Measurements from ENCODE around the gene STAT5B. TPM values are rescaled to one million over a fixed set of nuclear protein-coding genes. Genes with fewer than 3 reads are reported as not detected.

Gene STAT5B
- total and polyA plus RNA-seq, 10 donors, result 26.4 to 171 (median 101) TPM

DNA sequence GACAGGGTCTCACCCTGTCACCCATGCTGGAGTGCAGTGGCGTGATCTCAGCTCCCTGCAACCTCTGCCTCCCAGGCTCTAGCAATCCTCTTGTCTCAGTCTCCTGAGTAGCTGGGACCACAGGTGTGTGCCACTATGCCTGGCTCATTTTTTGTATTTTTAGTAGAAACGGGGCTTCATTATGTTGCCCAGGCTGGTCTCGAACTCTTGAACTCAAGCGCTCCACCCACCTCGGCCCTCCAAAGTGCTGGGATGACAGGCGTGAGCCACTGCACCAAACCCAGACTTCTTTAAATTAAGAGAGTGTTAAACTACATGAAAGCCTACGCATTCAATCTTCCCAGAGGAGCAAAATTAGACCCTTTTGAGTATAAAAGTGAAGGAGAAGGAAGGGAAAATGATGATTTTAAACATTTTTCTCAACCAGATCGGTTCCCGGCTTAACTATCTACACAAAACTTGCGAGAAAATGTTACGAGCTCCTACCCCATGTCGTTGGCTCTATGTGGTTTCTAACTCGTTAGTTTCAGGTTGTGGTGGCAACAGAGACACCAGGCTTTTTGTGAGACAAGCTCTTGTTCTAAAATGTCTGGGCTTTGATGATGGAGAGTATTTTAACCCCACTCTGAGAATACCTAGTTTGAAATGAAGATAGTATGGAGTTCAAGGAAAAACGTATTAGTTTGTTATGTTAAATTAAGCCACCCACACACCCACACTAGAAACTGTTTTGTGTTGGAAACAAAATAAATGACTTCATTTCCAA is 26.3 kb downstream of the STAT5B start:
- peak overlapping the region; percentile 92 to 98 (median 96) for H3K27ac ChIP-seq
- H3K4me1 ChIP-seq, result peaks cover 29 to 97% (median 74%) of the 10 kb centered on the region in 6 donors
- intact Hi-C loops (cut with DNase I; ENCODE audit: low total_unique reads), result no loop called here

DNA sequence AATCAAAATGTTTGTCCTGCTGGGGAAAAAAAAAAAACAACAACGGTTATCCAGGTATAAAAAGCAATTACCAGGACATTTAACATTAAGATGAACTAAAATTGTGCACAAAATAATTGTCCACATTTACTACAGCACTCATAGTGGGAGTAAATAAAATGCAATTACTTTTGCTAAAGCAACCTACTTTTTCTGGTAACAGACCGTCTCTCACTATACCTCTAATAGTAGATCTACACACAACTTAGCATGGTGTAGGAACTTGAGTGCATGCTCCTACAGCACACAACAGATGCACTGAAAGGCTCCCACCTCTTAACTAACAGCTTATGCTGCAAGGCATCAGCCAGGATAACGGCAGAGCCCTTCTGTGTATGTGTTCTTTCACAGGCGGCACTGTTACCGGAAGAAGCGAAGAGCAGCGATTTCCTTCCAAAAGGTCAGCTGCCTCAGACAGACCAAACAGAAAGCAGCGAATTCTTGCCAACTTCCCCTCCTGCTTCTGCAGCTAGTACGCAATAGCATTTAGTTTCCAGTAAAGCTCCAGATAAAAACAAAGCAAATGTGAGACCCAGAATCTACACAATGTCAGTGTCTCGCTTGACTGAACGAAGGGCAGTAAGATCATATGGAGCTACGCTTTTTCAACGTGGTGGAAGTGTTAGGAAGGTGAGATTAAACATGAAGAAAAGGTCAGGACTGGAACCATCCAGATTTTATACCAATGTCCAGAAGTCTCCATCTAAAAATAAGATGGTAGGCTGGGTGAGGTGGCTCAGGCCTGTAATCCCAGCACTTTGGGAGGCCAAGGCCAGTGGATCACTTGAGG is 27.6 kb downstream of the STAT5B start:
- Histone ChIP-seq H3K9me3 (no peaks in the 10 kb centered on the region), H3K4me1 (peaks cover 29 to 94% (median 69%) of the 10 kb centered on the region in 6 donors), H3K27ac (peak overlapping the region; percentile 92 to 98 (median 96)), H3K27me3 (replicated peaks in 1 of 7) (no peaks in the 10 kb centered on the region), H3K4me3 (peak overlapping the region in 7 of 8 donors; percentile 18 to 60 (median 24)), H3K36me3 (no peaks in the 10 kb centered on the region)
- TF ChIP-seq, protein P1, sequence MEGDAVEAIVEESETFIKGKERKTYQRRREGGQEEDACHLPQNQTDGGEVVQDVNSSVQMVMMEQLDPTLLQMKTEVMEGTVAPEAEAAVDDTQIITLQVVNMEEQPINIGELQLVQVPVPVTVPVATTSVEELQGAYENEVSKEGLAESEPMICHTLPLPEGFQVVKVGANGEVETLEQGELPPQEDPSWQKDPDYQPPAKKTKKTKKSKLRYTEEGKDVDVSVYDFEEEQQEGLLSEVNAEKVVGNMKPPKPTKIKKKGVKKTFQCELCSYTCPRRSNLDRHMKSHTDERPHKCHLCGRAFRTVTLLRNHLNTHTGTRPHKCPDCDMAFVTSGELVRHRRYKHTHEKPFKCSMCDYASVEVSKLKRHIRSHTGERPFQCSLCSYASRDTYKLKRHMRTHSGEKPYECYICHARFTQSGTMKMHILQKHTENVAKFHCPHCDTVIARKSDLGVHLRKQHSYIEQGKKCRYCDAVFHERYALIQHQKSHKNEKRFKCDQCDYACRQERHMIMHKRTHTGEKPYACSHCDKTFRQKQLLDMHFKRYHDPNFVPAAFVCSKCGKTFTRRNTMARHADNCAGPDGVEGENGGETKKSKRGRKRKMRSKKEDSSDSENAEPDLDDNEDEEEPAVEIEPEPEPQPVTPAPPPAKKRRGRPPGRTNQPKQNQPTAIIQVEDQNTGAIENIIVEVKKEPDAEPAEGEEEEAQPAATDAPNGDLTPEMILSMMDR (IDR thresholded peaks at IDR 0.05 in 8 of 11, conservative IDR thresholded peaks at IDR 0.05 in 3 of 11), result peak in 3 of 11 experiments; percentile 19 to 25 (median 21)
- TF ChIP-seq POLR2AphosphoS5 (IDR thresholded peaks at IDR 0.05) (peak; percentile 43 to 95 (median 56)), POLR2A (IDR thresholded peaks at IDR 0.05) (peak in 2 of 3 donors; percentile 67 to 71)
- 1 to 3% (median 1%) methylated on average over 12 to 13 of the region's 13 CpGs for WGBS, 5 donors
- DNase-seq, result peak; percentile 92
- intact Hi-C loops (cut with DNase I; ENCODE audit: low total_unique reads), result no loop called here

More for the DNA sequence above, 26.3 kb downstream of the STAT5B start:
- 63 to 72% (median 69%) methylated on average over 14 of the region's 14 CpGs for WGBS, 5 donors
- no peak for DNase-seq
- TF ChIP-seq POLR2A (IDR thresholded peaks at IDR 0.05) (no peak), POLR2AphosphoS5 (IDR thresholded peaks at IDR 0.05) (no peak)
- TF ChIP-seq, protein P1 (IDR thresholded peaks at IDR 0.05 in 8 of 11, conservative IDR thresholded peaks at IDR 0.05 in 3 of 11), result no peak
- peak overlapping the region in 1 of 8 donors; percentile 60 for H3K4me3 ChIP-seq
- no peaks in the 10 kb centered on the region for H3K9me3 ChIP-seq
- no peaks in the 10 kb centered on the region for H3K27me3 ChIP-seq (replicated peaks in 1 of 7)
- H3K36me3 ChIP-seq, result no peaks in the 10 kb centered on the region

DNA sequence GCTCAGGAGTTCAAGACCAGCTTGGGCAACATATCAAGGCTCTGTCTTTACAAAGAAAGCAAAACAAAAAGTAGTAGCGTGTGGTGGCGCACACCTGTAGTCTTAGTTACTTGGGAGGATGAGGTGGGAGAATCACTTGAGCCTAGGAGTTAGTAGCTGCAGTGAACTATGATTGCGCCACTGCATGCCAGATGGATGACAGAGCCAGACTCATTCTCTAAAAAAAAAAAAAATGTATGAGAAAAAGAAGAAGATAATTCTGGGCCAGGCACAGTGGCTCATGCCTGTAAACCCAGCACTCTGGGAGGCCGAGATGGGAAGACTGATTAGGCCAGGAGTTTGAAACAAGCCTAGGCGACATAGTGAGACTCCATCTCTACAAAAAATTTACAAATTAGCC is 28.5 kb downstream of the STAT5B start:
- peaks cover 32 to 92% (median 67%) of the 10 kb centered on the region in 6 donors for H3K4me1 ChIP-seq
- no peak for DNase-seq
- peak overlapping the region in 1 of 8 donors; percentile 60 for H3K4me3 ChIP-seq
- no peaks in the 10 kb centered on the region for H3K36me3 ChIP-seq
- no peaks in the 10 kb centered on the region for H3K9me3 ChIP-seq
- no peak for TF ChIP-seq POLR2A (IDR thresholded peaks at IDR 0.05)
- peak in 1 of 3 donors; percentile 32 for TF ChIP-seq POLR2AphosphoS5 (IDR thresholded peaks at IDR 0.05)
- TF ChIP-seq, protein P1 (IDR thresholded peaks at IDR 0.05 in 8 of 11, conservative IDR thresholded peaks at IDR 0.05 in 3 of 11), result no peak
- H3K27ac ChIP-seq, result peak overlapping the region; percentile 92 to 98 (median 96)
- H3K27me3 ChIP-seq (replicated peaks in 1 of 7), result no peaks in the 10 kb centered on the region
- 86 to 94% (median 91%) methylated on average over 5 of the region's 5 CpGs for WGBS, 5 donors
- intact Hi-C loops (cut with DNase I; ENCODE audit: low total_unique reads), result no loop called here
